ENCODE data around the gene HLA-DPA1.

Gene HLA-DPA1

DNA sequence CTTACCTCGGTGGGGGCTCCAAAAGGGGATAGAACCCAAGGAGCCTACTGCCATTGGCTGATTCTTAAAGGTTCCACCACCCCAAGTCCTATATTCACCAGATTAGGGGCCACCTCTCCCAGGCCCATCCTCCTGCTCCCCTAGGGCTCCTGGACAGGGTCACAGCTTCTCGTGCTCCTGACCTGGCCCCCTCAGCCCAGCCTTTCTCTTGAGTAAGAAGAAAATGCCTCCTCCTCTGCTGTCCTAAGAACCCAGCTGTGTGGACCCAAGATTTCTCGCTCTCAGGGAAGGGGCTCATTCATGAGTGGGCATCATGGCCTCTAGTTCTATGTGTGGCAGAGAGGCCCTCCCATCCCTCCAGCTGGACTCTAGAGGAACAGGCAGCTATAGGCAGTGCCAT lies 18.9 kb upstream of the HLA-DPA1 start:
- TF ChIP-seq, protein P1, sequence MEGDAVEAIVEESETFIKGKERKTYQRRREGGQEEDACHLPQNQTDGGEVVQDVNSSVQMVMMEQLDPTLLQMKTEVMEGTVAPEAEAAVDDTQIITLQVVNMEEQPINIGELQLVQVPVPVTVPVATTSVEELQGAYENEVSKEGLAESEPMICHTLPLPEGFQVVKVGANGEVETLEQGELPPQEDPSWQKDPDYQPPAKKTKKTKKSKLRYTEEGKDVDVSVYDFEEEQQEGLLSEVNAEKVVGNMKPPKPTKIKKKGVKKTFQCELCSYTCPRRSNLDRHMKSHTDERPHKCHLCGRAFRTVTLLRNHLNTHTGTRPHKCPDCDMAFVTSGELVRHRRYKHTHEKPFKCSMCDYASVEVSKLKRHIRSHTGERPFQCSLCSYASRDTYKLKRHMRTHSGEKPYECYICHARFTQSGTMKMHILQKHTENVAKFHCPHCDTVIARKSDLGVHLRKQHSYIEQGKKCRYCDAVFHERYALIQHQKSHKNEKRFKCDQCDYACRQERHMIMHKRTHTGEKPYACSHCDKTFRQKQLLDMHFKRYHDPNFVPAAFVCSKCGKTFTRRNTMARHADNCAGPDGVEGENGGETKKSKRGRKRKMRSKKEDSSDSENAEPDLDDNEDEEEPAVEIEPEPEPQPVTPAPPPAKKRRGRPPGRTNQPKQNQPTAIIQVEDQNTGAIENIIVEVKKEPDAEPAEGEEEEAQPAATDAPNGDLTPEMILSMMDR (conservative IDR thresholded peaks at IDR 0.05; ENCODE audit: control insufficient read depth, insufficient read depth, low read depth, low read length), result no peak
- no peak for DNase-seq (ENCODE audit: low read depth)
- H3K4me3 ChIP-seq (ENCODE audit: control insufficient read depth, low read depth, low read length), result no peak overlapping the region

DNA sequence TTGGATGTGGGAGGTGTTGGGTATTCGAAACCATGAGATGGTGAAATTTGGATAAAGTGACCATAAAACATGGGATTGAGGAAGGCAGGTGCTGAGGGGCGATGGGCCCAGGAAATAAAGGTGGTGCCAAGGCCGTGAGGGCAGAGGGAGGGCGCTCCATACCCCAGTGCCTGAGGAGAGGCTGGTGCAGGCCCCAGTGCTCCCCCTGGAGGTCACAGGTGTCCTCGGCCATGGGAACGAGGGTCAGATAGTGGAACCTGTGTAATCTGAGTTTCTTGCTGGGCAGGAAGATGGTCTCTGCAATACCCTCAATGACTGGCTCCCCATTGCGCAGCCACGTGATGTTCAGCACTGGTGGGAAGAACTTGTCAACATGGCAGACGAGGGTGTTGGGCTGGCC lies 18.5 kb upstream of the HLA-DPA1 start:
- DNase-seq (ENCODE audit: low read depth), result no peak
- H3K4me3 ChIP-seq (ENCODE audit: control insufficient read depth, low read depth, low read length), result no peak overlapping the region
- TF ChIP-seq, protein P1 (conservative IDR thresholded peaks at IDR 0.05; ENCODE audit: control insufficient read depth, insufficient read depth, low read depth, low read length), result peak; percentile 45

DNA sequence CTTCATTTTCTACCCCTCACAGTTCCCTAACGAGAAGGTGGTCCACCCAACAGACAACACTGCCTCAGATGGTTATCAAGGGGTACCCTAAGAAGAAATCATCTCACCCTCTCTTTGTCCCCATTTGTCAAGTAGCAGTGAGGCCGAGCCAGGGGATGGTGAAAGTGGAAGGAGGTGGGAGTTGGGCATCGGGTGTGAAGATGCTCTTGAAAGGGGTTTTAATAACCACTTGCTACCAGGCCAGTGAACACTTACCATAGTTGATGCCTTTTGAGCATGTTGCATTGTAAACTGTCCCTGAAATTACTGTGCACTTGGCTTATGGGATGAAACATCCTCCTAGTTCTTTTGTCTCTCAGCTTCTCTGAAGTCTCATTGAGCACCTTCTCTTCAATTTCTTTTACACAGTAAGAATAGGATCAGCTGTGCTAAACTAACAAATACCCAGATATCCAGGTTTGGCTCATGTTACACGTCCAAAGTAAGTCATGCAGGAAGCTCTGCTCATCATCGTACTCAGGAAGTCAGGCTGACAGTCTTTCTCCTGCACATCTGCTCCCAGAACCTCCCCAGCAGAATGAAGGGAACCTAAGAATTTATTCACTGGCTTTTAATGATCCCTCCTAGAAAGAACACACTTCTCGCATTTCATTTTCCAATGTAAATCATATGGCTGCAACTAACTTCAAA lies 15.6 kb upstream of the HLA-DPA1 start:
- no peak for DNase-seq (ENCODE audit: low read depth)
- TF ChIP-seq, protein P1 (conservative IDR thresholded peaks at IDR 0.05; ENCODE audit: control insufficient read depth, insufficient read depth, low read depth, low read length), result no peak
- no peak overlapping the region for H3K4me3 ChIP-seq (ENCODE audit: control insufficient read depth, low read depth, low read length)

DNA sequence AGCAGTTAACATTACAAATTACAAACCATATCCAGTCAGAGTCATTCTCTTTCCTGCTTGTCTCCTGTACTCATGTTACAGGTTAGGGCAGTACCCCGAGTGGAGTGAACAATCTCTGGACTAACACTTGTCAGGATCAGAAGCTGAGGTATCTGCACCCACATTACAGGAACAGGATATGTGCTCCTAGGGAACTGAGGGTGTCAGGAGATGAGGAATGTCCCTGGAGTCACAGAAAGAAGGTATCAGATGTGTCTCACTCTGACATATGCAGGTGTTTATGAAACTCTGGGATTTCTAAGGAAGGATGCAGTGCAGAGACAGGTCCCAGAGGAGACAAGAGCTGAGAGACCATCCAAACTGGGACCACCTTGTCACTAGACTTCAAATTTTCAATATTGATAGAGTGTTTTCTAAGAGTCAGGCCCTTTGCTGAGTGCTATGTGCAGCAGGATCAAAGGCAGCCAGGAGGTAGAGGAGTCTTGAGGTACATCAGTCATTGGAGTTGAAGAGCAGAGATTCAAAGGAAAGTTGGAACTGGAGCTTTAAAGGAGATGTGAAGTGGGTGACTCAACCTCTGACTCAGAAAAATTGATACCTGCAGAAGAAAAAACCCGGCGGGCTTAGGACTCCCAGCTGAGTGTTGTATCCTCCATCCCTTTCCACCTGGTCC lies 14.9 kb upstream of the HLA-DPA1 start:
- TF ChIP-seq, protein P1 (conservative IDR thresholded peaks at IDR 0.05; ENCODE audit: control insufficient read depth, insufficient read depth, low read depth, low read length), result no peak
- DNase-seq (ENCODE audit: low read depth), result no peak
- no peak overlapping the region for H3K4me3 ChIP-seq (ENCODE audit: control insufficient read depth, low read depth, low read length)

DNA sequence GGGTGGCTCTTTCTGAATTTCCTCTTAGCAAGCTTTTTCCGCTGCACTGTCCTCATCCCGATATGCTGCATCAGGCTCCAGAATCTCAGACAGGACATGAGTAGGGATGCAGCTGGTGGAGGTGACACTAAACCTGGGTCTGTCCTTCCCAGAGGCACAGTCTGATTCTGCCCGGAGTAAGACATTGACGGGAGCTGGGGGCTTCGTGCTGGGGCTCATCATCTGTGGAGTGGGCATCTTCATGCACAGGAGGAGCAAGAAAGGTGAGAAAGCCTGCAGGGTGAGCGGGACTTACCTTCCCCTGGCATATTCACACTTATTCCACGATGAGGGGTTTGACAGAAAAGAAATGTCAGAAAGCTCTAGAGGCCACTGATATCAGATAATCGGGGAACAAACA lies 12.2 kb upstream of the HLA-DPA1 start:
- DNase-seq (ENCODE audit: low read depth), result no peak
- TF ChIP-seq, protein P1 (conservative IDR thresholded peaks at IDR 0.05; ENCODE audit: control insufficient read depth, insufficient read depth, low read depth, low read length), result no peak

DNA sequence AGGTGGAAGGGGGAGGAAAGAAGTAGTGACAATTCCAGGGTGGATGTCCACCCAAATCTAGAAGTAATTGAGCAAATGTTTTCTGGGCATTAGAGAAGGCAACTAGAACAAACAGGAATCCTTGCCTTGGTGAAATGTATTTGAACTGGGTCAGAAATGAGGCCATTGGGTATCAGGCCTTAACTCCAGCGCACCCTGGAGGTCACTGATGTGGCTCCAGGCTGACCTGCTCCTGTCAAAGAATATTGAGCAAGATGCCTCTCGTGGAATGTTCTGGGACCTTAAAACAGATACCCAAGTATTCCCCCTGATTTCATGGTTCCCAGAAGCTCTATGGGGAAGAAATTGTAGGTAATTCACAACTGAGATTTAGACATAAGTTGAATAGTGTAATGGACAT lies 9.3 kb upstream of the HLA-DPA1 start:
- TF ChIP-seq, protein P1 (conservative IDR thresholded peaks at IDR 0.05; ENCODE audit: control insufficient read depth, insufficient read depth, low read depth, low read length), result peak; percentile 56
- H3K4me3 ChIP-seq (ENCODE audit: control insufficient read depth, low read depth, low read length), result no peak overlapping the region
- DNase-seq (ENCODE audit: low read depth), result peak; percentile 59

More for the DNA sequence above, 12.2 kb upstream of the HLA-DPA1 start:
- H3K4me3 ChIP-seq (ENCODE audit: control insufficient read depth, low read depth, low read length), result no peak overlapping the region
